ENCODE results near the gene PUM1.

Gene PUM1

DNA sequence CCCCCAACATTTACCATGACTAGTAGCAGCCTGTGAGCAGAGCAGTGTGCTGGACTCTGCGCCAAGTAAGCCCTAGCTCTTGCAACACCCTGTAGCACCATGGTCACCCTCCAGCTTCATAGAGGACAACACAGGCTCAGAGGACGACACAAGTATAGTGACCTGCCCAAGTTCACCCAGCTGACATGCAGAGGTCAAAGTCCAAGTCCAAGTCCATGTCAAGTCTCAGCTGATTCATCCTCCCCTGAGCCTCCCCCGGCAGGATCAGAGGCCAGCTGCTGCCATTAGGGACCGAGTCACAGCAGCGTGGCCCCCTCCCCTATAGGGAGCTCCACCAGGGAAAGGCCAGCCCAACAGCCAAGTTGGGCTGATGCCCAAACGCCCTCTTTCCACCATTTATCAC, 172.8 kb downstream of the PUM1 start:
- no peak for DNase-seq (ENCODE audit: low spot score)

DNA sequence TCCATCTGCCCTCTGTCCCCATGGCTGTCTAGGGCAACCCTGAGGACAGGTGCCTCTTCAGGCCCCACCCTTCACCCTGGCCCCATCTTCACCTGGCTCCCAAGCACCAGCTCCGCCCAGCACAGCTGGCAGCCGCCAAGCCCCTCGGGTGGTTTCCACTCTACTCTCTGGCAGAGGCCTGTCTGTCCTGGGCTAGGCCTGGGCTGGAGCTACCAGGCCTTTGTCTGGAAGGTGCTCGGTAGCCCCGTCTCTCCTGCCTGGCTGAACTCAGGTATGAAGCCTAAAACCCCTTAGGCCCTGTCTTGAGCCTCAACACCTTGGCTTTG, 174.3 kb downstream of the PUM1 start:
- no peak for DNase-seq (ENCODE audit: low spot score)

DNA sequence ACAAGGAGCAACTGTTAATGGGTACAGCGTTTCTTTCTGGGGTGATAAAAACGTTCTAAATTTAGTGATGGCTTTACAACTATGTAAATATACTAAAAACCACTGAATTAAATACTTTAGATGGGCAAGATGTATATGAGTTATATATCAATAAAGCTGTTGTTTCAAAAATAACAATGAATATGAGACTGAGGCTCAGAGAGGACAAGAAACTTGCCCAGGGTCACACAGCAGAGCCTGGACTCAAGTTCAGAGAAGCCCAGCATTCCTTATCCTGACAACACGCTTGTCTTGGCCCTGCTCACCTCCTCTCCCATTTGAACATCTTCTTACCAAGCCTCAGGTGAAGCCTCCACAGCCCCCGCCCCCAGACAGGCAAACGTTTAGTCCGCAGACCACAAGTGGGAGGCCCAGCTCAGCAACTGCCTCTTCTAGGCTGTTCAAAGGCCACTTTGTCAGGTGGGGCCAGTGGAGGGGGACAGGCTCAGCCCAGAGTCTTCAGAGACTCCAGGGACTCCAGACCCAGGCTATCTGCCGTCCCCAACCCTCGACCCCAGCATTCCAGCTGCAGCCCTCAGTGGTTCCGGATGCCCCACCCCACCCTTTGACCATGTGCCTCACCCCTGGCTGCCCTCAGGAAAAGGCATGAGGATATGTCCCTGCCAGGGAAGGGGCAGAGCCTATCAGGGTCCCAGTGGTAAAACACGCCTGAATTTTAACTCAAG, 174.9 kb downstream of the PUM1 start:
- no peak for DNase-seq (ENCODE audit: low spot score)

DNA sequence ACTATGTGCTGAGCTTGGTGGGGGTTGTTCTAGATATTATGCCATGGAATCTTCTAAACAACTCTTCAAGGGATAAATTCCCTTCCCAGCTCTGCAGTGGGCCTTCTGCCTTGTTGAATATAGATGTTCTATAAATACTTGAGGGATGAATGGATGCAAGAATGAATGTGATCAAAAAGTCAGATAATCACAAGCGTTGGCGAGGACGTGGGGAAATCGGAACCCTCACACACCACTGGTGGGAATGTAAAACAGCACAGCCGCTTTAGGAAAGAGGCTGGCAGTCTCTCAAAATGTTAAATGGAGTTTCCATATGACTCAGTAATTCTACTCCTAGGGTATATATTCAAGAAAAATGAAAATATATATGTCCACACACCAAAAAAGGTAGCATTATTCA, 176.0 kb downstream of the PUM1 start:
- no peak for DNase-seq (ENCODE audit: low spot score)

DNA sequence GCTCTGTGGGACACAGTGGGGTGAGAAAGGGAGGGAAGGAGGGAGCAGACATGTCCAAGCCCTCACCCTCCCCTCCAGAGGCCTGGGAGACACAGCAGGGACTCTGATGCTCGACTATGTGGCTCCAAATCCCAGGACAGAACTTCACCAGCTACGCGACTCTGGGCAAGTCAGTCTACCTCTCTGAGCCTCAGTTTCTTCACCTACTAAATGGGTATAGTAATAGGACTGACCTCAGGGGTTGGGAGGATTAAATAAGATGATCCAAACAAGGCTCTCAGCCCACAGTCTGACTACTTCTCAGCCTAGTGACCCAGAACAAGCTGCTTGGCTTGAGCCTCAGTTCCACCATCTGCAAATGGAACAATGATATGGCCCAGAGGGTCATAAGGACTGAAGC, 176.5 kb downstream of the PUM1 start:
- no peak for DNase-seq (ENCODE audit: low spot score)

DNA sequence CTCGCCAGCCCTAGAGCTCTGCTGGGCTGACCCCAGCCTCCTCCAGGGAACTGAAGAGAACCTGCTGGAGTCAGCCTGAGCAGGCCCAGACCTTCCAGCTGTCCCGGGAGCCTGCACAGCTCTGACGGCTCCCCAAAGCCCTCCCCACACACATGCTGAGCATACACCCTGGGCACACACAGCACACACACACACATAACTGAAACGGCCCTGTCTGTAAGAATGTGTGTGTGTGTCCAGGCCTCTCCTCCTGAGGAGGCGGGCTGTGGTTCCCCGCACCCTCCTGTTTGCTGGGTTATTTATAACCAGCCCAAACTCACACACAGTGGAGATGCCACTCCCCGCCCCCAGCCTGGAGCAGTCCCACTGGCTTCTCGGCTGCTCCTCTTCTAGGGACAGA, 177.1 kb downstream of the PUM1 start:
- no peak for DNase-seq (ENCODE audit: low spot score)

DNA sequence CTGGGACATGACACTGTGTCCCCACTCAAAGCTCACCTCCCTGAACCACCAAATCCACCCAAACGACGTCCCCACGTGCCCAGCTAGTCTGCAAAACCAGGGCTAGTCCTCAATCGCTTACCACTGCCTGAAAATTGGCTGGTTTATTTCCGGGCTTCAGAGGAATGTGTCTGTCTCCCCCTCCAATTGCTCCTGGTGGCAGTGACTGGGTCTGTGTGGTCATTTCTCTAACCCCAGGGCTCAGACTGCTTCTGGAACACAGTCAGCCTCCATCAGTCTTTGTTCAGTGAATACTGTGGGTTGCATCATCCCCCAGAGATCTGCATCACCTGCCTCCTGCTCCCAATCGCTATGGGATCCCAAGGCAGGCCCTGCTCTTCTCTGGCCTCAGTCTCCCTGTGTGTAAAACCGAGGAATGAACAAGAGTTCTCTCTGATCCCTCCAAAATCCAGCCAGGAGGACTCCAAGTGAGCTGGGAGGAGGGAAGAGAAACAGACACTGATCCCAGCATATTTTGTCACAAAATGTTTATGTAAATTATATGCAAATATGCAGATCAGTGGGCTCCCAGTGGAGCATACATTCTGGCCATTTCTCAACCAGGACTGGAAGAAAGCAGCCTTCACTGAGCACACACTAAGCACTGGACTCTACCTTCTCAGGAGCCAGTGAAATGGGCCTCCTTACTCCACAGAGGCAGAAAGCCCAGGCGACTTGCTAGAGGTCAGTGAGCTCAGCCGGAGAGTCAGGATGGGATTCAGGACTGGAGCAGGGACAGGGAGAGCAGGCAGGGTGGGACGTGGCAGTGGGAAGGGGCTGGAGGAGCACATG, 177.8 kb downstream of the PUM1 start:
- no peak for DNase-seq (ENCODE audit: low spot score)

DNA sequence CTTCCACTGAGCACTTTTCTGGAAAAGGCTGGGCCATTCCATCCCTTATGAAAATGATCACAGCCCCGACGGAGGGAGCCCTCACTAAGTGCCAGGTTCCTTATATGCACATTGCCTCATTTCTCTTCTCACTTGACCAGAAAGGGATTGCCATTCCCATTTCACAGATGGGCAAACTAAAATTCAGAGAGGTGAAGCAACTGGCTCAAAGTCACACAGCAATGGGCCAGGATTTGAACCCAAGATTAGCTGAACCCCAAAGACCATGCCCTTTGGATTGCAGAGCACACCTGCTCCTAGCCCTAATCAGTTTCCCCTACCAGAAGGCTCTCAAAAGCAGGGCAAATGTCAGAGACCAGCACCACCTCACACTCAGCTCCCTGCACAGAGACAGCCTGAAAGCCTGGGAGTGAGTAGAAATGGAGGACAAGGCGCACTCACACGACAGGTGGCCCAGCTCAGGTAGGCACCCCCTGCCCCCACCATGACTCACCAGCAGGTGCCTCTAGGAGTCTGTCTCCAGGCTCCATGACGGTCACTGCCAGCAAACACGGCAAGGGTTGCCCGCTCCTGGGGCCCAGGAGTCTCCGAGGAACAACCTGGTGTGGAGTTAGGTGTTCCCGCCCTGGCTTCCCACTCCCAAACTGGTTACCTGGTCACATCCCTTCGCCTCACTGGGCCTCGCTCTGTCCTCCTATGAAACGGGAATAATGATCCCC, 178.6 kb downstream of the PUM1 start:
- no peak for DNase-seq (ENCODE audit: low spot score)

DNA sequence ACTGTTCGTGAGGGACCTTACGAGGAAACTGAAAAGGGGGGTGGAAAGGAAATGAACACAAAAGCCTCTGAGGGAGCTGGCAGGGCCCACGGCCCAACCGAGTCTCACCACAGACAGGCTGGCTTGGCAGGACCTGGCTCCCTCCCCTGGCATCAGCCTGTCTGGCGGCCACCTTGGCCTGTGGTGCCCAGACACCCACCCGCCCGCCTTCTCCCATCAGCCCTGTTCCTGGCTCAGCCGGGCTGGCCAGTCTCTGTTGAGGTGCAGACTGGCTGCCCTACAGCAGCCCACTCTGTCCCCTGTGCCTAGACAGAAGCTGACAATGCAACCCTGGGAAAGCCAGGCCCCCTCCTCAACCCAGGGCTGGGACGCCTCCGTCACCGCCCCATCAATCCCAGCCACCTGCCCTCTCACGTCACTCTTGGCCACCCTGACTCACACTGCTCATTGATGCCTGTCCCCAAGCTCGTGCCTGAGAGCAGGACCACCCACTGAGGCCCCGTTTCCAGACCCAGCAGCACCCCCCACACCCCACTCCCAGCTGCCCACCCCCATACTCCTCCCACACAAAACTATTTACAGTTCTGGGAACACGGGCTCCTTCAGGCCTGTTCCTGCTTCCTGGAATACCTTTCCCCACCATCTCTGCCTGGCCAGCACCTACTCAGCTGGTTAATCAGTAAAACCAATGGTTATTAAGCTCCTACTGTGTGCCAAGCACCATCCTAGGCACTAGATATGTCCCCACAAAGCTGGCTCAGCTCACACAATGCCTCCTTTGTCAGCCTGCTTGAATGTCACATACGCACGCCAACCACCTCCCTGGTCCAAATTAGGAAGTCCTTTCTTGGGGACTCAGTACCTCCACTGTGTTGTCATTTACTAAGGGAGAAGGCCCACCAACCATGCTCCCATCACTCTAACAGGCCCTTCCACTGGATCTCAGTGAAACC, 179.7 kb downstream of the PUM1 start:
- DNase-seq (ENCODE audit: low spot score): peak; percentile 66

DNA sequence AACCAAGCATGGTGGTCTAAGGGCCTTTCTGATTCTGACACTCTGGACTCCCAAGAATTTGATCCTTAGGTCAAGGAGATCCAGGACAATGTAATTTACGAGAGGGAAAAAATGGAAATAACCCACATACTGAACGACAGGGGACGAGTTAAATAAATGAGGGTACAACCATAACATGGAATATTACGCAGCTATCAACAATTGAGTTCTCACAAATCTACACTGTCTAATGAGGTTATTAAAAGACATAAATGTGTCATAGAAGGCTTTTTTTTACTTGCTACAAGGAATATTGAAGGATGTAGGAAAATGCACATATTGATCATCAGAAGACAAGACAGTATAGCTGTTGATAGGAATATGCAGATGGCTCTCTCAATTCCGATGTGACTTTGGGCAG, 180.8 kb downstream of the PUM1 start:
- no peak for DNase-seq (ENCODE audit: low spot score)

DNA sequence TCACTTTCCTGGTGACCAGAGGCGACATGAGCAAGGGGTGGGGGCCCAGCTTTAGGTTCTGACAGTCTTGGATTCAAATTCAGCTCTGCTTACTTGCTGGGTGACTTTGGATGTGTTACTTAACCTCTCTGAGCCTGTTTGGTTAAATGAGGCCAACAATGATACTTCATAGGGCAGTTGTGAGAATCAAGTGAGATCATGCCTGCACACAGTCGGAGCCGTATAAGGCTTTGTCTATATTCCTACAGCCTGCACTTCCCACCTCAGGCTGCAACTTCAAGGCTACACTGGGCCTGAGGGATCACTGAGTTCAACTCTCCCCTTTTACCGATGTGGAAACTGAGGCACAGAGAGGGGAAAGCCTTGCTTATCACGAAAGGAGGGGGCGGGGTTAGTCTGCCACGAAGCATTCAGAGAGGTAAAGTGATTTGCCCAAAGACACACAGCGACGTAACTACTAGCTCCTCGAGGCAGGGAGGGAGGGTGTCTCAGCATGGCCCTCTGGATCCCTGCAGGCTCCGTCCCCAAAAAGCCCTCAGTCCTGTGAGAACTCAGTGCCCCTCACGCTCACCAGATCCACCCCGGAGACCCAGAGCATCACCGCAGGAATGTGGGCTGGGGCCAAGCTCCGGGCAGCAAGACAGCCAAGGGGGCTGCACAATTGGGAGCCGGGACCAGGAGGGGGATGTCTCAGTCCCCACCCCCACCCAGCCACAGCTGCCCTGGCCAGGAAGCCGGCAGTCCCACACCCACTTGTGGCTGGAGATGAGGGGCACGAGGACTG, 181.9 kb downstream of the PUM1 start:
- DNase-seq (ENCODE audit: low spot score): peak; percentile 70

DNA sequence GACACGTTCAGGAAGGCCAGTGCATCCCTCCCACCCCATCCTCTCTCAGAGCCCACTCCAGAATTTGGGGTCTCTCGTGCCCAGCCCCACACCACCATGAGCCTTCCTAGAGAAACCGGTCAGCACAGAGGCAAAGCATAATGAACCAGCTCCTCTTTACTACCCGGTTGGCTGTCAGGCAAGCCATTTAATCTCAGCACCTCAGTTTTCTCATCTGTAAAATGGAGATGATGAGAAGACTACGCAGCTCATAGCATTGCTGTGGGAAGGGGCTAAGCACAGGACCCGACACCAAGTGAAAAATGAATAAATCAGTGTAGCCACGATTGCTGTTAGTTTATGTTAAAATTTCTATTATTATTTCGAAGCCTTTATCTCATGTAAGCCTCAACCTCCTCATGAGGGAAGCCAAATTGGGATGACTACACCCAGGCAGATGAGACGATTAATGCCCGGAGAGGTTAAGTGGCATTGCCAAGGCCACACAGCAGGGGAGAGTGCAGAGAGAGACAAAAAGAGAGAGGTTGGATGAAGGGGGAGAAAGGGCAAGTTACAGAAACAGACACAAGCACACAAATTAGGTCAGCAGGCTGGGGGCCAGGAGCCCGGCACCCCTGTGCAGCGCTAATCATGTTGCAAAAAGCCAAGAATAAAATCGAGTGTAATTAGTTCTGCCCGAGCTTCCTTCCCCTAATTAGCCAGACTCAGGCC, 182.7 kb downstream of the PUM1 start:
- peak; percentile 63 for DNase-seq (ENCODE audit: low spot score)

Data from putamen (tissue), 1 donor.